SK-N-SH treated with all-trans-retinoic acid at 6 μM for 48 hours (cell line): ENCODE data around the gene ARHGEF6.

Experiments used
- ARNTL ChIP-seq: fragments of 450-650 bp; formaldehyde crosslinking; IDR thresholded peaks from 2 replicates; pipeline ENCODE4 v1.5.0; 2020; ENCODE audit warnings: low read depth, mild to moderate bottlenecking, moderate library complexity, borderline replicate concordance
- GLIS3 ChIP-seq: fragments of 250-450 bp; sonication (Bioruptor Pico); IDR thresholded peaks from 2 replicates; pipeline ENCODE4 v1.5.0; 2020; ENCODE audit warnings: mild to moderate bottlenecking, moderate library complexity
- TOX ChIP-seq: fragments of 250-450 bp; sonication (Bioruptor Pico); IDR thresholded peaks from 2 replicates; pipeline ENCODE4 v1.8.0; 2021; ENCODE audit warnings: mild to moderate bottlenecking, moderate library complexity, borderline replicate concordance
- ZC3H10 ChIP-seq: fragments of 250-450 bp; sonication (Bioruptor Pico); IDR thresholded peaks from 2 replicates; pipeline ENCODE4 v1.5.1; 2021; ENCODE audit warnings: mild to moderate bottlenecking, moderate library complexity
- ZFP3 ChIP-seq: fragments of 250-450 bp; sonication (Bioruptor Pico); IDR thresholded peaks from 2 replicates; pipeline ENCODE4 v1.5.0; 2020; ENCODE audit warnings: mild to moderate bottlenecking, moderate library complexity
- ZNF565 ChIP-seq: fragments of 450-650 bp; formaldehyde crosslinking; conservative IDR thresholded peaks from 2 replicates; pipeline ENCODE4 v1.5.0; 2020; ENCODE audit warnings: low read depth, mild to moderate bottlenecking, moderate library complexity
- ZNF70 ChIP-seq: fragments of 450-650 bp; formaldehyde crosslinking; IDR thresholded peaks from 2 replicates; pipeline ENCODE4 v1.5.0; 2020; ENCODE audit warnings: mild to moderate bottlenecking, moderate library complexity
- ZNF8 ChIP-seq: fragments of 450-650 bp; formaldehyde crosslinking; IDR thresholded peaks from 2 replicates; pipeline ENCODE4 v1.5.0; 2020; ENCODE audit warnings: mild to moderate bottlenecking, moderate library complexity
- TF ChIP-seq, protein P1 (sequence below): fragments of 250-450 bp; sonication (Bioruptor Pico); IDR thresholded peaks from 2 replicates; pipeline ENCODE4 v1.8.0; 2020; ENCODE audit warnings: mild to moderate bottlenecking, moderate library complexity, borderline replicate concordance
- TF ChIP-seq, protein P2 (sequence below): fragments of 250-450 bp; sonication (Bioruptor Pico); IDR thresholded peaks from 2 replicates; pipeline ENCODE4 v1.5.1; 2021; ENCODE audit warnings: mild to moderate bottlenecking, moderate library complexity
- TF ChIP-seq, protein P3 (sequence below): fragments of 250-450 bp; sonication (Bioruptor Pico); IDR thresholded peaks from 2 replicates; pipeline ENCODE4 v1.5.1; 2020; ENCODE audit warnings: low read depth, mild to moderate bottlenecking, moderate library complexity
- TF ChIP-seq, protein P4 (sequence below): fragments of 250-450 bp; sonication (Bioruptor Pico); IDR thresholded peaks from 2 replicates; pipeline ENCODE4 v1.8.0; 2021; ENCODE audit warnings: low read depth, mild to moderate bottlenecking, moderate library complexity, borderline replicate concordance

DNA sequence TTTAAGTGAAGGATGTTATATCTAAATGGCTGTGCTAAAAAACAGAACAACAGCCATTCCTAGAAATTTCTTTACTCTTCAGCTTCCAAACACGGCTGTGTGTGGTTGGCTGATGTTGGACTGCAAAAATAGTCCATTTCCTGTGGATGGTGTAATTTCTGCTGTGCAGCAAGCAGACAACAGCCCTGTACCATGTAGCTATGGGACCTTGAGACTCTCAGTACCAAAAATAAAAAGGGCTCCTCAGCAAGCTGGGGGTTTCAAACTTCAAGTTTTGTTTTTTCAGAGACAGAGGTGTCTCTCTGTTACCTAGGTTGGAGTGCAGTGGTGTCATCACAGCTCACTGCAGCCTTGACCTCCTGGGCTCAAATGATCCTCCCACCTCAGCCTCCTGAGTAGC lies 114.6 kb downstream of the ARHGEF6 start:
- TF ChIP-seq, protein P1, sequence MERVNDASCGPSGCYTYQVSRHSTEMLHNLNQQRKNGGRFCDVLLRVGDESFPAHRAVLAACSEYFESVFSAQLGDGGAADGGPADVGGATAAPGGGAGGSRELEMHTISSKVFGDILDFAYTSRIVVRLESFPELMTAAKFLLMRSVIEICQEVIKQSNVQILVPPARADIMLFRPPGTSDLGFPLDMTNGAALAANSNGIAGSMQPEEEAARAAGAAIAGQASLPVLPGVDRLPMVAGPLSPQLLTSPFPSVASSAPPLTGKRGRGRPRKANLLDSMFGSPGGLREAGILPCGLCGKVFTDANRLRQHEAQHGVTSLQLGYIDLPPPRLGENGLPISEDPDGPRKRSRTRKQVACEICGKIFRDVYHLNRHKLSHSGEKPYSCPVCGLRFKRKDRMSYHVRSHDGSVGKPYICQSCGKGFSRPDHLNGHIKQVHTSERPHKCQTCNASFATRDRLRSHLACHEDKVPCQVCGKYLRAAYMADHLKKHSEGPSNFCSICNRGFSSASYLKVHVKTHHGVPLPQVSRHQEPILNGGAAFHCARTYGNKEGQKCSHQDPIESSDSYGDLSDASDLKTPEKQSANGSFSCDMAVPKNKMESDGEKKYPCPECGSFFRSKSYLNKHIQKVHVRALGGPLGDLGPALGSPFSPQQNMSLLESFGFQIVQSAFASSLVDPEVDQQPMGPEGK (CRISPR knock-in tag): no peak
- TF ChIP-seq ARNTL (CRISPR knock-in tag) (no peak), ZFP3 (no peak), GLIS3 (no peak), ZNF70 (no peak), ZC3H10 (CRISPR knock-in tag) (no peak), ZNF565 (CRISPR knock-in tag) (no peak), ZNF8 (CRISPR knock-in tag) (no peak), TOX (CRISPR knock-in tag) (no peak)
- TF ChIP-seq, protein P2, sequence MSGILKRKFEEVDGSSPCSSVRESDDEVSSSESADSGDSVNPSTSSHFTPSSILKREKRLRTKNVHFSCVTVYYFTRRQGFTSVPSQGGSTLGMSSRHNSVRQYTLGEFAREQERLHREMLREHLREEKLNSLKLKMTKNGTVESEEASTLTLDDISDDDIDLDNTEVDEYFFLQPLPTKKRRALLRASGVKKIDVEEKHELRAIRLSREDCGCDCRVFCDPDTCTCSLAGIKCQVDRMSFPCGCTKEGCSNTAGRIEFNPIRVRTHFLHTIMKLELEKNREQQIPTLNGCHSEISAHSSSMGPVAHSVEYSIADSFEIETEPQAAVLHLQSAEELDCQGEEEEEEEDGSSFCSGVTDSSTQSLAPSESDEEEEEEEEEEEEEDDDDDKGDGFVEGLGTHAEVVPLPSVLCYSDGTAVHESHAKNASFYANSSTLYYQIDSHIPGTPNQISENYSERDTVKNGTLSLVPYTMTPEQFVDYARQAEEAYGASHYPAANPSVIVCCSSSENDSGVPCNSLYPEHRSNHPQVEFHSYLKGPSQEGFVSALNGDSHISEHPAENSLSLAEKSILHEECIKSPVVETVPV (CRISPR knock-in tag): no peak
- TF ChIP-seq, protein P3, sequence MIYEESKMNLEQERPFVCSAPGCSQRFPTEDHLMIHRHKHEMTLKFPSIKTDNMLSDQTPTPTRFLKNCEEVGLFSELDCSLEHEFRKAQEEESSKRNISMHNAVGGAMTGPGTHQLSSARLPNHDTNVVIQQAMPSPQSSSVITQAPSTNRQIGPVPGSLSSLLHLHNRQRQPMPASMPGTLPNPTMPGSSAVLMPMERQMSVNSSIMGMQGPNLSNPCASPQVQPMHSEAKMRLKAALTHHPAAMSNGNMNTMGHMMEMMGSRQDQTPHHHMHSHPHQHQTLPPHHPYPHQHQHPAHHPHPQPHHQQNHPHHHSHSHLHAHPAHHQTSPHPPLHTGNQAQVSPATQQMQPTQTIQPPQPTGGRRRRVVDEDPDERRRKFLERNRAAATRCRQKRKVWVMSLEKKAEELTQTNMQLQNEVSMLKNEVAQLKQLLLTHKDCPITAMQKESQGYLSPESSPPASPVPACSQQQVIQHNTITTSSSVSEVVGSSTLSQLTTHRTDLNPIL (CRISPR knock-in tag): no peak
- TF ChIP-seq, protein P4, sequence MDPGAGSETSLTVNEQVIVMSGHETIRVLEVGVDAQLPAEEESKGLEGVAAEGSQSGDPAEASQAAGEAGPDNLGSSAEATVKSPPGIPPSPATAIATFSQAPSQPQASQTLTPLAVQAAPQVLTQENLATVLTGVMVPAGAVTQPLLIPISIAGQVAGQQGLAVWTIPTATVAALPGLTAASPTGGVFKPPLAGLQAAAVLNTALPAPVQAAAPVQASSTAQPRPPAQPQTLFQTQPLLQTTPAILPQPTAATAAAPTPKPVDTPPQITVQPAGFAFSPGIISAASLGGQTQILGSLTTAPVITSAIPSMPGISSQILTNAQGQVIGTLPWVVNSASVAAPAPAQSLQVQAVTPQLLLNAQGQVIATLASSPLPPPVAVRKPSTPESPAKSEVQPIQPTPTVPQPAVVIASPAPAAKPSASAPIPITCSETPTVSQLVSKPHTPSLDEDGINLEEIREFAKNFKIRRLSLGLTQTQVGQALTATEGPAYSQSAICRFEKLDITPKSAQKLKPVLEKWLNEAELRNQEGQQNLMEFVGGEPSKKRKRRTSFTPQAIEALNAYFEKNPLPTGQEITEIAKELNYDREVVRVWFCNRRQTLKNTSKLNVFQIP (CRISPR knock-in tag): no peak
